HEK293 (cell line): ENCODE data around the gene NDUFA8.
A peak's percentile ranks its signal among the peaks of the same experiment; 100 is the strongest.

Experiments used
- BCL11B ChIP-seq: fragments of 450-650 bp; formaldehyde crosslinking; IDR thresholded peaks from 2 replicates; pipeline ENCODE4 v1.5.1; 2016; ENCODE audit warnings: low read depth, missing biosample characterization, missing genetic modification characterization
- HIC1 ChIP-seq: fragments of 450-650 bp; formaldehyde crosslinking; IDR thresholded peaks from 2 replicates; pipeline ENCODE4 v1.5.1; 2016; ENCODE audit warnings: missing biosample characterization, missing genetic modification characterization
- HOXD13 ChIP-seq: sonication (generic); formaldehyde crosslinking; IDR thresholded peaks from 2 replicates; pipeline ENCODE4 v1.8.0; 2022; ENCODE audit warnings: missing genetic modification reagents, borderline replicate concordance
- KLF10 ChIP-seq: fragments of 450-650 bp; IDR thresholded peaks from 2 replicates; pipeline ENCODE4 v1.5.1; 2018; ENCODE audit warnings: missing biosample characterization, mild to moderate bottlenecking, missing genetic modification characterization
- KLF8 ChIP-seq: fragments of 450-650 bp; formaldehyde crosslinking; IDR thresholded peaks from 2 replicates; pipeline ENCODE4 v1.5.1; 2016; ENCODE audit warnings: missing biosample characterization, missing genetic modification characterization
- PRDM1 ChIP-seq: fragments of 450-650 bp; formaldehyde crosslinking; IDR thresholded peaks from 2 replicates; pipeline ENCODE4; 2016; ENCODE audit warnings: missing biosample characterization, missing genetic modification characterization
- SETDB1 ChIP-seq: IDR thresholded peaks from one replicate; pipeline ENCODE4 v1.6.1; 2017; ENCODE audit warnings: mild to moderate bottlenecking, low read length, moderate library complexity, mixed read lengths; ENCODE audit not compliant: insufficient read length
- ZFP69B ChIP-seq: fragments of 450-650 bp; formaldehyde crosslinking; IDR thresholded peaks from 2 replicates; pipeline ENCODE4 v1.5.1; 2016; ENCODE audit warnings: missing biosample characterization, missing genetic modification characterization
- ZNF114 ChIP-seq: fragments of 450-650 bp; formaldehyde crosslinking; IDR thresholded peaks from 2 replicates; pipeline ENCODE4 v1.5.0; 2017; ENCODE audit warnings: missing biosample characterization, missing genetic modification characterization
- ZNF140 ChIP-seq: fragments of 450-650 bp; formaldehyde crosslinking; IDR thresholded peaks from 2 replicates; pipeline ENCODE4 v1.5.1; 2016; ENCODE audit warnings: missing biosample characterization, missing genetic modification characterization
- ZNF175 ChIP-seq: fragments of 450-650 bp; formaldehyde crosslinking; IDR thresholded peaks from 2 replicates; pipeline ENCODE4 v1.5.1; 2016; ENCODE audit warnings: missing biosample characterization, missing genetic modification characterization
- ZNF248 ChIP-seq: fragments of 450-650 bp; formaldehyde crosslinking; IDR thresholded peaks from 2 replicates; pipeline ENCODE4 v1.5.1; 2017; ENCODE audit warnings: missing biosample characterization, missing genetic modification characterization
- ZNF302 ChIP-seq: fragments of 450-650 bp; formaldehyde crosslinking; IDR thresholded peaks from 2 replicates; pipeline ENCODE4 v1.5.1; 2016; ENCODE audit warnings: missing biosample characterization, missing genetic modification characterization, low read depth
- ZNF335 ChIP-seq: fragments of 450-650 bp; formaldehyde crosslinking; conservative IDR thresholded peaks from 2 replicates; pipeline ENCODE4 v1.5.1; 2016; ENCODE audit warnings: missing biosample characterization, missing genetic modification characterization
- ZNF366 ChIP-seq: fragments of 450-650 bp; formaldehyde crosslinking; conservative IDR thresholded peaks from 2 replicates; pipeline ENCODE4 v1.5.1; 2016; ENCODE audit warnings: missing biosample characterization, missing genetic modification characterization
- ZNF398 ChIP-seq: fragments of 450-650 bp; formaldehyde crosslinking; IDR thresholded peaks from 2 replicates; pipeline ENCODE4 v1.5.1; 2017; ENCODE audit warnings: missing biosample characterization, missing genetic modification characterization
- ZNF558 ChIP-seq: fragments of 450-650 bp; formaldehyde crosslinking; IDR thresholded peaks from 2 replicates; pipeline ENCODE4 v1.5.1; 2016; ENCODE audit warnings: missing biosample characterization, missing genetic modification characterization
- ZNF621 ChIP-seq: fragments of 450-650 bp; formaldehyde crosslinking; IDR thresholded peaks from 2 replicates; pipeline ENCODE4 v1.5.1; 2017; ENCODE audit warnings: missing biosample characterization, missing genetic modification characterization
- ZNF624 ChIP-seq: fragments of 450-650 bp; formaldehyde crosslinking; IDR thresholded peaks from 2 replicates; pipeline ENCODE4 v1.5.1; 2017; ENCODE audit warnings: missing biosample characterization, missing genetic modification characterization
- ZNF664 ChIP-seq: fragments of 450-650 bp; formaldehyde crosslinking; IDR thresholded peaks from 2 replicates; pipeline ENCODE4 v1.5.1; 2016; ENCODE audit warnings: missing biosample characterization, missing genetic modification characterization
- ZNF701 ChIP-seq: fragments of 450-650 bp; formaldehyde crosslinking; IDR thresholded peaks from 2 replicates; pipeline ENCODE4 v1.5.1; 2016; ENCODE audit warnings: missing biosample characterization, missing genetic modification characterization
- ZNF707 ChIP-seq: fragments of 450-650 bp; formaldehyde crosslinking; IDR thresholded peaks from 2 replicates; pipeline ENCODE4 v1.5.1; 2016; ENCODE audit warnings: missing biosample characterization, missing genetic modification characterization
- ZNF785 ChIP-seq: fragments of 450-650 bp; formaldehyde crosslinking; IDR thresholded peaks from 2 replicates; pipeline ENCODE4 v1.5.1; 2016; ENCODE audit warnings: missing biosample characterization, missing genetic modification characterization
- ZSCAN16 ChIP-seq: fragments of 450-650 bp; formaldehyde crosslinking; IDR thresholded peaks from 2 replicates; pipeline ENCODE4 v1.5.1; 2016; ENCODE audit warnings: missing biosample characterization, missing genetic modification characterization
- ZXDB ChIP-seq: fragments of 450-650 bp; formaldehyde crosslinking; IDR thresholded peaks from 2 replicates; pipeline ENCODE4 v1.5.1; 2016; ENCODE audit warnings: missing biosample characterization, missing genetic modification characterization
- TF ChIP-seq, protein P1 (sequence below): fragments of 450-650 bp; formaldehyde crosslinking; IDR thresholded peaks from 2 replicates; pipeline ENCODE4 v1.5.1; 2016; ENCODE audit warnings: missing biosample characterization, missing genetic modification characterization
- TF ChIP-seq, protein P2 (sequence below): fragments of 450-650 bp; formaldehyde crosslinking; IDR thresholded peaks from 2 replicates; pipeline ENCODE4 v1.5.1; 2016; ENCODE audit warnings: missing biosample characterization, missing genetic modification characterization, borderline replicate concordance
- TF ChIP-seq, protein P3 (sequence below): fragments of 450-650 bp; formaldehyde crosslinking; IDR thresholded peaks from 2 replicates; pipeline ENCODE4 v1.5.1; 2016; ENCODE audit warnings: missing biosample characterization, missing genetic modification characterization

Gene NDUFA8

GRCh38 chr9:122159026-122159924, at the start of gene NDUFA8, which contains the start of gene MORN5 (continued):
- TF ChIP-seq, protein P1, sequence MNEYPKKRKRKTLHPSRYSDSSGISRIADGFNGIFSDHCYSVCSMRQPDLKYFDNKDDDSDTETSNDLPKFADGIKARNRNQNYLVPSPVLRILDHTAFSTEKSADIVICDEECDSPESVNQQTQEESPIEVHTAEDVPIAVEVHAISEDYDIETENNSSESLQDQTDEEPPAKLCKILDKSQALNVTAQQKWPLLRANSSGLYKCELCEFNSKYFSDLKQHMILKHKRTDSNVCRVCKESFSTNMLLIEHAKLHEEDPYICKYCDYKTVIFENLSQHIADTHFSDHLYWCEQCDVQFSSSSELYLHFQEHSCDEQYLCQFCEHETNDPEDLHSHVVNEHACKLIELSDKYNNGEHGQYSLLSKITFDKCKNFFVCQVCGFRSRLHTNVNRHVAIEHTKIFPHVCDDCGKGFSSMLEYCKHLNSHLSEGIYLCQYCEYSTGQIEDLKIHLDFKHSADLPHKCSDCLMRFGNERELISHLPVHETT: no peak
- TF ChIP-seq HIC1 (tag by site-specific recombination): no peak
- TF ChIP-seq, protein P2, sequence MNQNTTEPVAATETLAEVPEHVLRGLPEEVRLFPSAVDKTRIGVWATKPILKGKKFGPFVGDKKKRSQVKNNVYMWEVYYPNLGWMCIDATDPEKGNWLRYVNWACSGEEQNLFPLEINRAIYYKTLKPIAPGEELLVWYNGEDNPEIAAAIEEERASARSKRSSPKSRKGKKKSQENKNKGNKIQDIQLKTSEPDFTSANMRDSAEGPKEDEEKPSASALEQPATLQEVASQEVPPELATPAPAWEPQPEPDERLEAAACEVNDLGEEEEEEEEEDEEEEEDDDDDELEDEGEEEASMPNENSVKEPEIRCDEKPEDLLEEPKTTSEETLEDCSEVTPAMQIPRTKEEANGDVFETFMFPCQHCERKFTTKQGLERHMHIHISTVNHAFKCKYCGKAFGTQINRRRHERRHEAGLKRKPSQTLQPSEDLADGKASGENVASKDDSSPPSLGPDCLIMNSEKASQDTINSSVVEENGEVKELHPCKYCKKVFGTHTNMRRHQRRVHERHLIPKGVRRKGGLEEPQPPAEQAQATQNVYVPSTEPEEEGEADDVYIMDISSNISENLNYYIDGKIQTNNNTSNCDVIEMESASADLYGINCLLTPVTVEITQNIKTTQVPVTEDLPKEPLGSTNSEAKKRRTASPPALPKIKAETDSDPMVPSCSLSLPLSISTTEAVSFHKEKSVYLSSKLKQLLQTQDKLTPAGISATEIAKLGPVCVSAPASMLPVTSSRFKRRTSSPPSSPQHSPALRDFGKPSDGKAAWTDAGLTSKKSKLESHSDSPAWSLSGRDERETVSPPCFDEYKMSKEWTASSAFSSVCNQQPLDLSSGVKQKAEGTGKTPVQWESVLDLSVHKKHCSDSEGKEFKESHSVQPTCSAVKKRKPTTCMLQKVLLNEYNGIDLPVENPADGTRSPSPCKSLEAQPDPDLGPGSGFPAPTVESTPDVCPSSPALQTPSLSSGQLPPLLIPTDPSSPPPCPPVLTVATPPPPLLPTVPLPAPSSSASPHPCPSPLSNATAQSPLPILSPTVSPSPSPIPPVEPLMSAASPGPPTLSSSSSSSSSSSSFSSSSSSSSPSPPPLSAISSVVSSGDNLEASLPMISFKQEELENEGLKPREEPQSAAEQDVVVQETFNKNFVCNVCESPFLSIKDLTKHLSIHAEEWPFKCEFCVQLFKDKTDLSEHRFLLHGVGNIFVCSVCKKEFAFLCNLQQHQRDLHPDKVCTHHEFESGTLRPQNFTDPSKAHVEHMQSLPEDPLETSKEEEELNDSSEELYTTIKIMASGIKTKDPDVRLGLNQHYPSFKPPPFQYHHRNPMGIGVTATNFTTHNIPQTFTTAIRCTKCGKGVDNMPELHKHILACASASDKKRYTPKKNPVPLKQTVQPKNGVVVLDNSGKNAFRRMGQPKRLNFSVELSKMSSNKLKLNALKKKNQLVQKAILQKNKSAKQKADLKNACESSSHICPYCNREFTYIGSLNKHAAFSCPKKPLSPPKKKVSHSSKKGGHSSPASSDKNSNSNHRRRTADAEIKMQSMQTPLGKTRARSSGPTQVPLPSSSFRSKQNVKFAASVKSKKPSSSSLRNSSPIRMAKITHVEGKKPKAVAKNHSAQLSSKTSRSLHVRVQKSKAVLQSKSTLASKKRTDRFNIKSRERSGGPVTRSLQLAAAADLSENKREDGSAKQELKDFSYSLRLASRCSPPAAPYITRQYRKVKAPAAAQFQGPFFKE (tag by site-specific recombination): no peak
- TF ChIP-seq PRDM1 (tag by site-specific recombination): no peak
- TF ChIP-seq ZNF398 (tag by site-specific recombination): no peak
- TF ChIP-seq ZFP69B (tag by site-specific recombination): no peak
- no peak for TF ChIP-seq KLF8
- no peak for TF ChIP-seq ZNF558 (tag by site-specific recombination)
- TF ChIP-seq ZNF335: peak; percentile 71
- TF ChIP-seq ZNF785: no peak
- TF ChIP-seq ZNF624 (tag by site-specific recombination): no peak
- no peak for TF ChIP-seq BCL11B (tag by site-specific recombination)
- TF ChIP-seq ZNF175 (tag by site-specific recombination): no peak
- TF ChIP-seq, protein P3, sequence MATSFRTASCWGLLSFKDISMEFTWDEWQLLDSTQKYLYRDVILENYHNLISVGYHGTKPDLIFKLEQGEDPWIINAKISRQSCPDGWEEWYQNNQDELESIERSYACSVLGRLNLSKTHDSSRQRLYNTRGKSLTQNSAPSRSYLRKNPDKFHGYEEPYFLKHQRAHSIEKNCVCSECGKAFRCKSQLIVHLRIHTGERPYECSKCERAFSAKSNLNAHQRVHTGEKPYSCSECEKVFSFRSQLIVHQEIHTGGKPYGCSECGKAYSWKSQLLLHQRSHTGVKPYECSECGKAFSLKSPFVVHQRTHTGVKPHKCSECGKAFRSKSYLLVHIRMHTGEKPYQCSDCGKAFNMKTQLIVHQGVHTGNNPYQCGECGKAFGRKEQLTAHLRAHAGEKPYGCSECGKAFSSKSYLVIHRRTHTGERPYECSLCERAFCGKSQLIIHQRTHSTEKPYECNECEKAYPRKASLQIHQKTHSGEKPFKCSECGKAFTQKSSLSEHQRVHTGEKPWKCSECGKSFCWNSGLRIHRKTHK: no peak
- no peak for TF ChIP-seq ZSCAN16 (tag by site-specific recombination)
- TF ChIP-seq ZNF621 (tag by site-specific recombination): no peak
- TF ChIP-seq ZNF701 (tag by site-specific recombination): no peak
- TF ChIP-seq ZNF664 (tag by site-specific recombination): no peak
- TF ChIP-seq ZNF140 (tag by site-specific recombination): no peak
- no peak for TF ChIP-seq ZNF366 (tag by site-specific recombination)
- TF ChIP-seq ZNF114 (tag by site-specific recombination): no peak
- TF ChIP-seq HOXD13 (CRISPR knock-in tag): no peak
- no peak for TF ChIP-seq ZNF707
- no peak for TF ChIP-seq KLF10 (tag by site-specific recombination)
- no peak for TF ChIP-seq SETDB1
- no peak for TF ChIP-seq ZNF248 (tag by site-specific recombination)
- TF ChIP-seq ZXDB (tag by site-specific recombination): peak; percentile 42
- TF ChIP-seq ZNF302 (tag by site-specific recombination): no peak
